T-helper 1 cell (primary cell): ENCODE results near the gene KDM3B.
A peak's percentile ranks its signal among the peaks of the same experiment; 100 is the strongest.
"Not testable (repeated sequence)": the region's sequence is repeated elsewhere in the genome, so short reads cannot be mapped to it uniquely, and the experiment has no call there.

Experiments used
- DNase-seq, 5 donors: peaks; one replicate each; pipeline ENCODE4 v3.0.0-alpha.2; 2012 to 2020

Gene KDM3B

GRCh38 chr5:138351056-138351455, 1.4 kb upstream of the KDM3B start:
- DNase-seq: no peak

GRCh38 chr5:138351517-138351916, 968 bp upstream of the KDM3B start:
- DNase-seq: no peak

GRCh38 chr5:138352722-138353559, 456 bp downstream of the KDM3B start:
- peak; percentile 61 to 76 (median 68) for DNase-seq

GRCh38 chr5:138353560-138354080, 1.1 kb downstream of the KDM3B start:
- DNase-seq: peak in 1 of 5 donors; percentile 43

- no peak for DNase-seq
These were observed 1.9 kb downstream of the KDM3B start for GRCh38 chr5:138354387-138354786.

GRCh38 chr5:138354926-138355378, 2.5 kb downstream of the KDM3B start:
- peak in 4 of 5 donors; percentile 22 to 73 (median 34) for DNase-seq

- DNase-seq: no peak
These were observed 7.1 kb downstream of the KDM3B start for GRCh38 chr5:138359621-138360020.

GRCh38 chr5:138360941-138361452, 8.5 kb downstream of the KDM3B start:
- DNase-seq: no peak

- DNase-seq: no peak
These were observed 12.1 kb downstream of the KDM3B start for GRCh38 chr5:138364576-138364975.

- DNase-seq: no peak
These were observed 14.3 kb downstream of the KDM3B start for GRCh38 chr5:138366632-138367382.

GRCh38 chr5:138369261-138369660, 16.8 kb downstream of the KDM3B start:
- DNase-seq: no peak

- DNase-seq: no peak
These were observed 17.2 kb downstream of the KDM3B start for GRCh38 chr5:138369706-138370105.

GRCh38 chr5:138370537-138370936, 18.1 kb downstream of the KDM3B start:
- DNase-seq: no peak

GRCh38 chr5:138371454-138371853, 19.0 kb downstream of the KDM3B start:
- DNase-seq: no peak

- no peak for DNase-seq
These were observed 19.7 kb downstream of the KDM3B start for GRCh38 chr5:138372225-138372624.

- DNase-seq: no peak
These were observed 20.2 kb downstream of the KDM3B start for GRCh38 chr5:138372653-138373052.

GRCh38 chr5:138382347-138382746, 29.9 kb downstream of the KDM3B start:
- no peak for DNase-seq

- DNase-seq: no peak
These were observed 33.2 kb downstream of the KDM3B start for GRCh38 chr5:138385660-138386059.

- no peak for DNase-seq
These were observed 33.8 kb downstream of the KDM3B start for GRCh38 chr5:138386290-138386689.

- DNase-seq: no peak
These were observed 36.8 kb downstream of the KDM3B start for GRCh38 chr5:138389332-138389731.

GRCh38 chr5:138389911-138390310, 37.4 kb downstream of the KDM3B start:
- not testable (repeated sequence) for DNase-seq

GRCh38 chr5:138391859-138392386, 39.4 kb downstream of the KDM3B start:
- DNase-seq: no peak

GRCh38 chr5:138402640-138403039, 50.2 kb downstream of the KDM3B start:
- peak in 1 of 5 donors; percentile 30 for DNase-seq
